ENCODE results near the gene NHLRC1. TPM values are rescaled to one million over a fixed set of nuclear protein-coding genes. Genes with fewer than 3 reads are reported as not detected.

NHLRC1 gene
- total RNA-seq (ENCODE audit: unreplicated experiment): 0.17 TPM
- long read RNA-seq: 0 reads

DNA sequence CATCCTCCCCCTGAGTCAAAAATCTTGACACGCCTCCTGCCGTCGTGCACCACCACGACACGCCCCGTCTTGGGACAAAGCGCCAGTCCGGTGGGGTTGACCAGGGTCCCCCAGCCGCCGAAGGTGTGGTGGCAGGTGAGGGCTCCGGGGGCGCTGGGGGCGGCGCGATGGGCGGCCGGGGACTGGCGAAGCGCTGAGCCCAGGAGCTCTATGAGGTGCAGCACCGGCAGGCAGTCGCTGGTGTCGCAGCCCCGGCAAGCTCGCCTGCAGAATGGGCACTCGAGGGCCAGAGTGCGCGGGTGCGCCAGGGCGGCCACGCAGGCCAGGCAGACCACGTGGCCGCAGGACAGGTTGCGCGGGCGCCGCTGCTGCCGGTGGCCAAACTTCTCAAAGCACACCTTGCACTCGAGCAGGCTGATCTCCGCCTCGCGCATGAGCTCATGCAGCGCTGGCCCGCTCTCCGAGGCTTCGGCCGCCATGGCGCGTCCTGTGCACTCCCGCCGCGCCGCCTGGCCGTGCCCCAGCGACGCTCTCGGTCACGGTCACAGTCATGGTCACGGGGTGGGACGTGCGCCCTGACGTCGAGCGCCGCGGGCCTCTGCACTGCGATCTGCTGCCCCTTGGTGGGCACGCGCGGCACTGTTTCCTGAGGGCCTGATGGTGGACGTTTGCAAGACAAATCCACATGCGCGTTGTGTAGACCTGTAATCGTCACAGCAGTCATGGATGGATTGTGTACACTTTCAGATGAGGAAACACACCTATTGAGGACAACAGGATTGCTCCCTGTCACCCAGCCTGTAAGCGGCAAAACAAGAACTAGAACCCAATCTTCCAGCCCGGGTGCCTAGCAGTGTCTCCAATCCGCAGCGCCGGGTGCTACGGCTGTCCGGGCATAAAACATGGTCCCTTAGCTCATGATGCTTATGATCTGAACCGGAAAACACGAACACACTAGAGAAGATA, at the start of gene NHLRC1:
Gene NHLRC1 (minus strand): TSS at position 550 of the 966 bp plus-strand sequence. CDS start 71 bp downstream, at position 479.
- Mint-ChIP-seq H3K36me3 (ENCODE audit: unreplicated experiment) (no peaks in the 10 kb centered on the region), H3K27me3 (ENCODE audit: unreplicated experiment) (peaks cover 5% of the 10 kb centered on the region), H3K4me3 (ENCODE audit: unreplicated experiment) (peak within 1 kb of the TSS; percentile 78), H3K4me1 (ENCODE audit: low read depth, unreplicated experiment) (peaks cover 9% of the 10 kb centered on the region), H3K9me3 (ENCODE audit: unreplicated experiment) (peaks cover 8% of the 10 kb centered on the region), H3K27ac (ENCODE audit: unreplicated experiment) (no peak within 1 kb of the TSS)
- peak; percentile 89 for DNase-seq
- TF ChIP-seq, protein P1, sequence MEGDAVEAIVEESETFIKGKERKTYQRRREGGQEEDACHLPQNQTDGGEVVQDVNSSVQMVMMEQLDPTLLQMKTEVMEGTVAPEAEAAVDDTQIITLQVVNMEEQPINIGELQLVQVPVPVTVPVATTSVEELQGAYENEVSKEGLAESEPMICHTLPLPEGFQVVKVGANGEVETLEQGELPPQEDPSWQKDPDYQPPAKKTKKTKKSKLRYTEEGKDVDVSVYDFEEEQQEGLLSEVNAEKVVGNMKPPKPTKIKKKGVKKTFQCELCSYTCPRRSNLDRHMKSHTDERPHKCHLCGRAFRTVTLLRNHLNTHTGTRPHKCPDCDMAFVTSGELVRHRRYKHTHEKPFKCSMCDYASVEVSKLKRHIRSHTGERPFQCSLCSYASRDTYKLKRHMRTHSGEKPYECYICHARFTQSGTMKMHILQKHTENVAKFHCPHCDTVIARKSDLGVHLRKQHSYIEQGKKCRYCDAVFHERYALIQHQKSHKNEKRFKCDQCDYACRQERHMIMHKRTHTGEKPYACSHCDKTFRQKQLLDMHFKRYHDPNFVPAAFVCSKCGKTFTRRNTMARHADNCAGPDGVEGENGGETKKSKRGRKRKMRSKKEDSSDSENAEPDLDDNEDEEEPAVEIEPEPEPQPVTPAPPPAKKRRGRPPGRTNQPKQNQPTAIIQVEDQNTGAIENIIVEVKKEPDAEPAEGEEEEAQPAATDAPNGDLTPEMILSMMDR (IDR thresholded peaks at IDR 0.05; ENCODE audit: partially characterized antibody, unreplicated experiment): peak; percentile 84

DNA sequence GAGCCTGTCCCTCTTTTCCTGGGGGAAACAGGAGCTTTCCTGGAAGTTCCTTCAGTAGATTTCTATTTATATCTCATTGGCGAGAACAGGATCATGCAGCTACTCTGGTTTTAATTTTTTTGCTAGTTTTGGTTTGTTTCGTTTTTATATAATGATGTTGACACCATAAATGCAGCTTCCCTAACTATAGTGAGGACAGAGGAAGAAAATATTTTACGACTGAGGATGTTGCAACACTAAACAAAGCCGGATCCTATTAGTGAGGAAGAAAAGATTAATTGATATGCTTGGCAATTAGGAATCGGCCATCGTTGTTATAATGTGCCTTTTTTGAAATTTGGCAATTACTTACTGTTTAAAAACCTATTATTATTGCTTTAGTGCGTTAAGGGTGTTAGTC, 49.4 kb upstream of the NHLRC1 start:
- Mint-ChIP-seq H3K36me3 (ENCODE audit: unreplicated experiment) (peaks cover 31% of the 10 kb centered on the region), H3K4me3 (ENCODE audit: unreplicated experiment) (no peak overlapping the region), H3K27me3 (ENCODE audit: unreplicated experiment) (no peaks in the 10 kb centered on the region), H3K27ac (ENCODE audit: unreplicated experiment) (no peak overlapping the region), H3K9me3 (ENCODE audit: unreplicated experiment) (no peaks in the 10 kb centered on the region), H3K4me1 (ENCODE audit: low read depth, unreplicated experiment) (no peaks in the 10 kb centered on the region)
- no peak for DNase-seq
- TF ChIP-seq, protein P1 (IDR thresholded peaks at IDR 0.05; ENCODE audit: partially characterized antibody, unreplicated experiment): no peak

DNA sequence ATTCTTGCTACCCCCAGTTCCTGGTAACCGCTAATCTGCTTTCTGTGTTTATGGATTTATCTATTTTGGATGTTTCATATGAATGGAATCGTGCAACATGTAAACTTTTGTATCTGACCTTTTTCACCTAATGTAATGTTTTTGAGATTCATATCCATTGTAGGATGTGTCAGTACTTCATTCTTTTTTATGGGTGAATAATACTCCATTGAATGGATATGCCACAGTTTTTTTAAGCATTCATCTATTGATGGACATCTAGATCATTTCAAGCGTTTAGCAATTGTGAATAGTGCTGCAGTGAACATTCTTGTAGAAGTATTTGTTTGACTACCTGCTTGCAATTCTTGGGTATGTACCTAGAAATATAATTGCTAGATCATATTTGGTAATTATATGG, 45.8 kb upstream of the NHLRC1 start:
- H3K4me1 Mint-ChIP-seq (ENCODE audit: low read depth, unreplicated experiment): no peaks in the 10 kb centered on the region
- peaks cover 1% of the 10 kb centered on the region for H3K27me3 Mint-ChIP-seq (ENCODE audit: unreplicated experiment)
- TF ChIP-seq, protein P1 (IDR thresholded peaks at IDR 0.05; ENCODE audit: partially characterized antibody, unreplicated experiment): no peak
- DNase-seq: no peak
- no peak overlapping the region for H3K4me3 Mint-ChIP-seq (ENCODE audit: unreplicated experiment)
- H3K36me3 Mint-ChIP-seq (ENCODE audit: unreplicated experiment): peaks cover 10% of the 10 kb centered on the region
- no peaks in the 10 kb centered on the region for H3K9me3 Mint-ChIP-seq (ENCODE audit: unreplicated experiment)
- no peak overlapping the region for H3K27ac Mint-ChIP-seq (ENCODE audit: unreplicated experiment)

DNA sequence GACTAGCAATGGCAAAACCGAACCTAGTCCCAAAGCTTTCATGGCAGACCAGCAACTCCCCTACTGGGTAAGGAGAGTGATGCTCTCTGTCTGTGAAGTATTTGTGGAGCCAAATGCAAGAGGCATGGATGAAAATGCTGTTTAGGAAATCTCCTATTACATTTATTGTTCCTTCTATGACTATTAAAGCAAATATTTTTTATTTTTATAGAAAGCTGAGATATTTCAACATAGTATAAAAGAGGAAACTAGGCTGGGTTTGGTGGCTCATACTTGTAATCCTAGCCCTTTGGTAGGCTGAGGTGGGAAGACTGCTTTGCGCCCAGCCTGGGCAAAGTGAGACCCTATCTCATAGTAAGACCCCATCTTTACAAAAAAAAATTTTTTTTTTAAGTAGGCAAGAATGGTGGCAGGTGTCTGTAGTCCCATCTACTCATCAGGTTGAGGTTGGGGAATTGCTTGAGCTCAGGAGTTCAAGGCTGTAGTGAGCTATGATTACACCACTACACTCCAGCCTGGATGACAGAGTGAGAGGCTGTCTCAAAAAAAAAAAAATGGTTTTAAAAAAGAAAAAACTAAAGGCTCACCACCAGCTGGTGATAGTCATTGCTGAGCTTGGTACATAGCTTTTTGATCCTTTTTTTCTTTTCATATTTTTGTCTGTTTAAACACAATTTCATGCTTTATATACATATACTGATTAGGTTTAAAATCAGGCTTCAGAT, 44.0 kb upstream of the NHLRC1 start:
- Mint-ChIP-seq H3K27ac (ENCODE audit: unreplicated experiment) (no peak overlapping the region), H3K27me3 (ENCODE audit: unreplicated experiment) (peaks cover 1% of the 10 kb centered on the region), H3K4me1 (ENCODE audit: low read depth, unreplicated experiment) (peaks cover 7% of the 10 kb centered on the region), H3K4me3 (ENCODE audit: unreplicated experiment) (no peak overlapping the region), H3K36me3 (ENCODE audit: unreplicated experiment) (peaks cover 10% of the 10 kb centered on the region), H3K9me3 (ENCODE audit: unreplicated experiment) (no peaks in the 10 kb centered on the region)
- DNase-seq: no peak
- TF ChIP-seq, protein P1 (IDR thresholded peaks at IDR 0.05; ENCODE audit: partially characterized antibody, unreplicated experiment): no peak

All from glutamatergic neuron (in vitro differentiated cells).